Mesenchymal stem cell (in vitro differentiated cells and primary cell): ENCODE measurements around the gene CKMT2.

ENCODE experiments used
- DNase-seq: peaks from one replicate; pipeline ENCODE4 v3.0.0-alpha.2; 2013
- H2AFZ ChIP-seq: one replicate; pipeline ENCODE4 v1.6.1; 2013; ENCODE audit warnings: low read depth, mild to moderate bottlenecking, control low read depth, inconsistent platforms, low read length, moderate library complexity
- H2AK5ac ChIP-seq: 2 replicates; pipeline ENCODE4 v1.6.1; 2013; ENCODE audit warnings: low read length, moderate library complexity, mild to moderate bottlenecking, inconsistent platforms; ENCODE audit not compliant: severe bottlenecking
- H2BK120ac ChIP-seq: one replicate; pipeline ENCODE4 v1.6.1; 2013; ENCODE audit warnings: low read depth, mild to moderate bottlenecking, inconsistent platforms, low read length, moderate library complexity
- H2BK12ac ChIP-seq, 2 experiments: one replicate each; pipeline ENCODE4 v1.6.1; 2013; ENCODE audit warnings: inconsistent platforms in 2 of 2, low read length in 2 of 2, mild to moderate bottlenecking in 2 of 2, moderate library complexity in 2 of 2, control low read depth in 1 of 2
- H2BK15ac ChIP-seq: one replicate; pipeline ENCODE4 v1.6.1; 2013; ENCODE audit warnings: mild to moderate bottlenecking, low read depth, inconsistent platforms; ENCODE audit not compliant: poor library complexity, severe bottlenecking
- H2BK5ac ChIP-seq: 2 replicates; pipeline ENCODE4 v1.6.1; 2013; ENCODE audit warnings: low read depth, mild to moderate bottlenecking, low read length, control low read depth, inconsistent platforms; ENCODE audit not compliant: poor library complexity, severe bottlenecking
- H3K14ac ChIP-seq, 2 experiments: one replicate each; pipeline ENCODE4 v1.6.1; 2013; ENCODE audit warnings: inconsistent platforms in 2 of 2, low read length in 2 of 2, control low read depth in 1 of 2, mild to moderate bottlenecking in 1 of 2, moderate library complexity in 1 of 2
- H3K18ac ChIP-seq, 2 experiments: one replicate each; pipeline ENCODE4 v1.6.1; 2013; ENCODE audit warnings: inconsistent platforms in 2 of 2, low read length in 2 of 2, control low read depth in 1 of 2, low read depth in 1 of 2, mild to moderate bottlenecking in 1 of 2
- H3K23ac ChIP-seq, 2 experiments: one replicate each; pipeline ENCODE4 v1.6.1; 2013; ENCODE audit warnings: inconsistent platforms in 2 of 2, low read length in 2 of 2, mild to moderate bottlenecking in 2 of 2, moderate library complexity in 2 of 2, control low read depth in 1 of 2
- H3K27ac ChIP-seq: 2 replicates; pipeline ENCODE4 v1.5.1; 2013; ENCODE audit warnings: mild to moderate bottlenecking, moderate library complexity, low read length, control low read depth, inconsistent platforms; ENCODE audit not compliant: poor library complexity, severe bottlenecking
- H3K27me3 ChIP-seq, 2 experiments: 2 replicates each; pipeline versions ENCODE4 v1.6.1 to v1.7.0; 2013; ENCODE audit warnings: low read length in 2 of 2, mild to moderate bottlenecking in 2 of 2, moderate library complexity in 2 of 2, control low read depth in 1 of 2, inconsistent platforms in 1 of 2; ENCODE audit not compliant: control insufficient read depth in 1 of 2, insufficient read depth in 1 of 2
- H3K36me3 ChIP-seq, 2 experiments: 2 replicates each; pipeline versions ENCODE4 v1.6.1 to v1.7.0; 2013; ENCODE audit warnings: low read length in 2 of 2, control low read depth in 1 of 2, inconsistent platforms in 1 of 2, low read depth in 1 of 2, mild to moderate bottlenecking in 1 of 2; ENCODE audit not compliant: insufficient read depth in 2 of 2, control insufficient read depth in 1 of 2
- H3K4ac ChIP-seq, 2 experiments: one replicate each; pipeline ENCODE4 v1.6.1; 2013; ENCODE audit warnings: inconsistent platforms in 2 of 2, low read length in 2 of 2, mild to moderate bottlenecking in 2 of 2, moderate library complexity in 2 of 2, control low read depth in 1 of 2, low read depth in 1 of 2
- H3K4me1 ChIP-seq: 2 replicates; pipeline ENCODE4 v1.6.1; 2013; ENCODE audit warnings: low read depth, low read length, control low read depth; ENCODE audit not compliant: control insufficient read depth, insufficient read depth
- H3K4me2 ChIP-seq: 2 replicates; pipeline ENCODE4 v1.6.1; 2013; ENCODE audit warnings: low read length, mild to moderate bottlenecking, inconsistent platforms; ENCODE audit not compliant: poor library complexity, severe bottlenecking
- H3K4me3 ChIP-seq, 2 experiments: 2 replicates each; pipeline versions ENCODE4 v1.5.1 to v1.7.0; 2013; ENCODE audit warnings: low read length in 2 of 2, mild to moderate bottlenecking in 2 of 2, control low read depth in 1 of 2, low read depth in 1 of 2; ENCODE audit not compliant: insufficient read depth in 1 of 2
- H3K79me1 ChIP-seq: replicated peaks from 2 replicates; pipeline ENCODE4 v1.6.1; 2013; ENCODE audit warnings: mild to moderate bottlenecking, control low read depth, low read length, inconsistent platforms; ENCODE audit not compliant: poor library complexity, severe bottlenecking
- H3K9ac ChIP-seq: 2 replicates; pipeline ENCODE4 v1.7.0; 2013; ENCODE audit warnings: mild to moderate bottlenecking, low read length, moderate library complexity
- H3K9me3 ChIP-seq: 2 replicates; pipeline ENCODE4 v1.7.0; 2013; ENCODE audit warnings: mild to moderate bottlenecking, low read length; ENCODE audit not compliant: control insufficient read depth
- H4K8ac ChIP-seq: one replicate; pipeline ENCODE4 v1.6.1; 2013; ENCODE audit warnings: inconsistent platforms, mild to moderate bottlenecking, low read length, moderate library complexity
- H4K91ac ChIP-seq: one replicate; pipeline ENCODE4 v1.6.1; 2013; ENCODE audit warnings: mild to moderate bottlenecking, low read length, inconsistent platforms
- WGBS: methylation state at CpG from one replicate; pipeline ENCODE4 v1.1.7; 2013; ENCODE audit warnings: mixed read lengths; 5-methylcytosine and 5-hydroxymethylcytosine counted together

Gene CKMT2

DNA sequence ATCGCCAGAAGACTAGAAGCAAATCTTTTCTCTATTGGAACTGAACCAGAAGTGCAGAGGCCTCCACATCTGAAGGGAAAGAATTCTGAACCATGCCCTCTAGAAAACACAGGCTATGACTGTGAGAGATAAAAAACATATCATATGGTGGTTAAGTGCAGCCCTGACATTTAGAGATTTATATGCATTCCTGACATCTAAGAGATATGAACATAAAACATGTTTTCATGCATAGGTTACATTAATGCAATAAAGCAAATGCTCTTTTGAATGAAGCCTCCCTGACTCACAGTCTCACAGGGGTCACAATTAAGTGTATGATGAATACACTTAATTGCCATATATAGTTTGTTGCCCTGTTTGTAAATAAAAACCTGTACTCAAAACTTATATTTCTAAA lies 28.9 kb upstream of the CKMT2 start:
- WGBS: 100% methylated on average over 1 of the region's 1 CpG
- no peak overlapping the region for H3K18ac ChIP-seq
- H4K91ac ChIP-seq: no peak overlapping the region
- H4K8ac ChIP-seq: no peak overlapping the region
- H2BK15ac ChIP-seq: no peak overlapping the region
- H3K27ac ChIP-seq: no peak overlapping the region
- H3K4me1 ChIP-seq: no peaks in the 10 kb centered on the region
- no peak overlapping the region for H2BK120ac ChIP-seq
- no peak overlapping the region for H2AK5ac ChIP-seq
- no peak overlapping the region for H3K4ac ChIP-seq
- H3K23ac ChIP-seq: no peak overlapping the region
- no peak for DNase-seq
- no peak overlapping the region for H3K14ac ChIP-seq
- H3K9ac ChIP-seq: no peak overlapping the region
- H2AFZ ChIP-seq: no peak overlapping the region
- H3K4me2 ChIP-seq: no peak overlapping the region
- no peaks in the 10 kb centered on the region for H3K79me1 ChIP-seq
- no peak overlapping the region for H3K4me3 ChIP-seq
- H3K9me3 ChIP-seq: no peaks in the 10 kb centered on the region
- H3K36me3 ChIP-seq: no peaks in the 10 kb centered on the region
- no peak overlapping the region for H2BK5ac ChIP-seq
- no peak overlapping the region for H2BK12ac ChIP-seq
- H3K27me3 ChIP-seq: peaks cover 0 to 14% of the 10 kb centered on the region in 2 experiments

DNA sequence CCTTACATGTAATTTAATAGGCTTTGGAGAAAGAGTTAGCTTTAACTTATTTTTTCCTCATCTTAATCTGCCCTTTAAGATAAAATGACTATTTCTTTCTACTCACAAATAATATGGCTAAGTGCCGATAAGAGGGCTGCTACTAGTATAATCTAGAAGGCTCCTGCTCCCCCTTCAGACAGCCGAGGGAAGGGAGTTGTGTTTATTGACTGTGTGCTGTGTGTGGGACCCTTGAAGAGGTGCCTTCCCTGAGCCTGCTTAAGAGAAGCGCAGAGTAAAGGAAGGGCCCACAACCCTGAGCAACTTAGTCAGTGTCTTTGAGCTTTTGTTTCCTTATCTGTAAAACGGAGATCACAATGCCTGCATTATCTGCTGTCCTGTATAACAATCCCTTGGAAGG lies 28.1 kb upstream of the CKMT2 start:
- no peak for DNase-seq
- no peak overlapping the region for H3K14ac ChIP-seq
- H3K23ac ChIP-seq: no peak overlapping the region
- no peak overlapping the region for H2BK15ac ChIP-seq
- WGBS: 92% methylated on average over 4 of the region's 4 CpGs
- no peak overlapping the region for H3K4me2 ChIP-seq
- H4K8ac ChIP-seq: no peak overlapping the region
- H4K91ac ChIP-seq: no peak overlapping the region
- no peak overlapping the region for H3K4me3 ChIP-seq
- no peaks in the 10 kb centered on the region for H3K36me3 ChIP-seq
- H3K79me1 ChIP-seq: no peaks in the 10 kb centered on the region
- H2BK12ac ChIP-seq: no peak overlapping the region
- no peaks in the 10 kb centered on the region for H3K4me1 ChIP-seq
- H2AK5ac ChIP-seq: no peak overlapping the region
- H3K4ac ChIP-seq: no peak overlapping the region
- no peak overlapping the region for H3K27ac ChIP-seq
- no peak overlapping the region for H2AFZ ChIP-seq
- no peak overlapping the region for H2BK5ac ChIP-seq
- H2BK120ac ChIP-seq: no peak overlapping the region
- no peak overlapping the region for H3K18ac ChIP-seq
- no peak overlapping the region for H3K9ac ChIP-seq
- H3K9me3 ChIP-seq: no peaks in the 10 kb centered on the region
- peaks cover 0 to 14% of the 10 kb centered on the region in 2 experiments for H3K27me3 ChIP-seq

GRCh38 chr5:81207009-81207408 lies 26.1 kb upstream of the CKMT2 start:
- no peak overlapping the region for H3K23ac ChIP-seq
- H3K27ac ChIP-seq: no peak overlapping the region
- H3K14ac ChIP-seq: no peak overlapping the region
- no peak overlapping the region for H3K4me2 ChIP-seq
- H3K4me3 ChIP-seq: no peak overlapping the region
- no peak overlapping the region for H3K18ac ChIP-seq
- H3K79me1 ChIP-seq: no peaks in the 10 kb centered on the region
- no peak overlapping the region for H2AK5ac ChIP-seq
- H3K9me3 ChIP-seq: no peaks in the 10 kb centered on the region
- no peak overlapping the region for H3K9ac ChIP-seq
- no peak overlapping the region for H3K4ac ChIP-seq
- H3K4me1 ChIP-seq: no peaks in the 10 kb centered on the region
- H2BK12ac ChIP-seq: no peak overlapping the region
- H2BK120ac ChIP-seq: no peak overlapping the region
- no peak overlapping the region for H2AFZ ChIP-seq
- 79% methylated on average over 5 of the region's 5 CpGs for whole genome bisulfite sequencing
- no peak overlapping the region for H4K8ac ChIP-seq
- H3K27me3 ChIP-seq: peaks cover 0 to 8% of the 10 kb centered on the region in 2 experiments
- no peak overlapping the region for H2BK15ac ChIP-seq
- no peaks in the 10 kb centered on the region for H3K36me3 ChIP-seq
- no peak for DNase-seq
- H2BK5ac ChIP-seq: no peak overlapping the region
- H4K91ac ChIP-seq: no peak overlapping the region

DNA sequence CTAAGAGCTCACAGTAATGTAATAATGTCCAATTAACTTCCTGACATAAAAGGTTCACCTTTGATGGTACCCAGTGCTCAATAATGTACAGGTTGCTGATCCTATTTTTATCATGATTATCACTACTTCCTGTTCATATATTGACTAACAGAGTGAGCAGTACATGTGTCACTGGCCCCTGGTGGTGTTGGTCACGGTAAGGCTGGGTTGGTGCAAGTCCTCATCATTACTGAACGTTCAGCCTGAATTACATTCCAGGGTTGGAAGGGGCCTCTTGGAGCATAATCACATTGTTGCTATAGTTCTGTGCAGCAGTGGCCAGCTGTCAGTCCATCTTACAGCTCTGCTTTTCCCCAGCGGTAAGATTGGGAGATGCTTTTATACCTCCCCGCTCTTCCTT lies 24.2 kb upstream of the CKMT2 start:
- H3K4me2 ChIP-seq: no peak overlapping the region
- H3K9me3 ChIP-seq: no peaks in the 10 kb centered on the region
- H3K18ac ChIP-seq: no peak overlapping the region
- H3K9ac ChIP-seq: no peak overlapping the region
- H2BK15ac ChIP-seq: no peak overlapping the region
- no peak overlapping the region for H2AK5ac ChIP-seq
- no peak overlapping the region for H3K14ac ChIP-seq
- no peak overlapping the region for H3K4ac ChIP-seq
- no peak overlapping the region for H2BK5ac ChIP-seq
- no peaks in the 10 kb centered on the region for H3K27me3 ChIP-seq
- H2AFZ ChIP-seq: no peak overlapping the region
- no peak overlapping the region for H4K91ac ChIP-seq
- no peaks in the 10 kb centered on the region for H3K36me3 ChIP-seq
- H2BK12ac ChIP-seq: no peak overlapping the region
- WGBS: 85% methylated on average over 2 of the region's 4 CpGs
- H4K8ac ChIP-seq: no peak overlapping the region
- DNase-seq: no peak
- no peaks in the 10 kb centered on the region for H3K79me1 ChIP-seq
- H3K27ac ChIP-seq: no peak overlapping the region
- H3K4me1 ChIP-seq: peaks cover 6% of the 10 kb centered on the region
- H3K23ac ChIP-seq: no peak overlapping the region
- H3K4me3 ChIP-seq: no peak overlapping the region
- H2BK120ac ChIP-seq: no peak overlapping the region
